Pons (tissue), 1 donor: Measurements from ENCODE around the gene APP.
A peak's percentile ranks its signal among the peaks of the same experiment; 100 is the strongest.

Experiments used
- DNase-seq: peaks from one replicate; pipeline ENCODE4 v3.0.0-alpha.2; 2016; ENCODE audit warnings: low spot score

APP gene

GRCh38 chr21:25970254-25970930 lies 200.2 kb downstream of the APP start:
- DNase-seq, result peak; percentile 98

- DNase-seq, result no peak
These were observed 202.6 kb downstream of the APP start for GRCh38 chr21:25967901-25968438.

- DNase-seq, result peak; percentile 81
These were observed 203.2 kb downstream of the APP start for GRCh38 chr21:25967181-25967900.

GRCh38 chr21:25965951-25966707 lies 204.4 kb downstream of the APP start:
- DNase-seq, result no peak

- no peak for DNase-seq
These were observed 205.6 kb downstream of the APP start for GRCh38 chr21:25964926-25965325.

- no peak for DNase-seq
These were observed 206.6 kb downstream of the APP start for GRCh38 chr21:25964015-25964414.

- DNase-seq, result no peak
These were observed 207.4 kb downstream of the APP start for GRCh38 chr21:25963181-25963580.

GRCh38 chr21:25961042-25961441 lies 209.5 kb downstream of the APP start:
- no peak for DNase-seq

GRCh38 chr21:25960402-25960801 lies 210.2 kb downstream of the APP start:
- no peak for DNase-seq

GRCh38 chr21:25959799-25960198 lies 210.8 kb downstream of the APP start:
- DNase-seq, result no peak

GRCh38 chr21:25956993-25957714 lies 213.4 kb downstream of the APP start:
- no peak for DNase-seq

GRCh38 chr21:25955646-25956045 lies 214.9 kb downstream of the APP start:
- DNase-seq, result no peak

GRCh38 chr21:25953659-25954058 lies 216.9 kb downstream of the APP start:
- DNase-seq, result peak; percentile 52

GRCh38 chr21:25953196-25953595 lies 217.4 kb downstream of the APP start:
- no peak for DNase-seq

- DNase-seq, result no peak
These were observed 218.3 kb downstream of the APP start for GRCh38 chr21:25952306-25952705.

GRCh38 chr21:25949701-25950100 lies 220.9 kb downstream of the APP start:
- DNase-seq, result no peak

- DNase-seq, result peak; percentile 57
These were observed 225.8 kb downstream of the APP start for GRCh38 chr21:25944672-25945213.

- DNase-seq, result no peak
These were observed 226.5 kb downstream of the APP start for GRCh38 chr21:25944082-25944481.

- no peak for DNase-seq
These were observed 228.4 kb downstream of the APP start for GRCh38 chr21:25942135-25942534.

GRCh38 chr21:25939396-25939761 lies 231.2 kb downstream of the APP start:
- no peak for DNase-seq

GRCh38 chr21:25938658-25939395 lies 231.7 kb downstream of the APP start:
- DNase-seq, result peak; percentile 42
